ENCODE data around the gene TMEM273. TPM values are rescaled to one million over a fixed set of nuclear protein-coding genes. Genes with fewer than 3 reads are reported as not detected.
A peak's percentile ranks its signal among the peaks of the same experiment; 100 is the strongest.

The TMEM273 gene
- total RNA-seq, 2 donors from 2014 or later: 13.2 to 86.0 TPM

- no peak overlapping the region for H3K4me3 Mint-ChIP-seq
- ATAC-seq (no peak), DNase-seq (ENCODE audit: low spot score) (no peak)
- no peak overlapping the region for H3K27ac Mint-ChIP-seq
- peaks cover 0 to 5% of the 10 kb centered on the region in 2 donors for H3K27me3 Mint-ChIP-seq
- H3K36me3 Mint-ChIP-seq: peaks cover 9% of the 10 kb centered on the region
- peaks cover 4% of the 10 kb centered on the region for H3K9me3 Mint-ChIP-seq
- peaks cover 0 to 3% of the 10 kb centered on the region in 2 donors for H3K4me1 Mint-ChIP-seq (ENCODE audit: low read depth in 2 of 2)
Measured at GRCh38 chr10:49144058-49144720, 44.0 kb downstream of the TMEM273 start.

- ATAC-seq (no peak), DNase-seq (ENCODE audit: low spot score) (no peak)
- H3K27me3 Mint-ChIP-seq: peaks cover 0 to 5% of the 10 kb centered on the region in 2 donors
- peaks cover 6% of the 10 kb centered on the region for H3K36me3 Mint-ChIP-seq
- no peak overlapping the region for H3K27ac Mint-ChIP-seq
- peaks cover 2% of the 10 kb centered on the region for H3K9me3 Mint-ChIP-seq
- H3K4me3 Mint-ChIP-seq: no peak overlapping the region
- H3K4me1 Mint-ChIP-seq (ENCODE audit: low read depth in 2 of 2): peaks cover 0 to 3% of the 10 kb centered on the region in 2 donors
Measured at GRCh38 chr10:49143249-49143648, 44.9 kb downstream of the TMEM273 start.

GRCh38 chr10:49141541-49142332 is 46.5 kb downstream of the TMEM273 start:
- ATAC-seq (no peak), DNase-seq (ENCODE audit: low spot score) (no peak)

GRCh38 chr10:49140304-49141177 is 47.6 kb downstream of the TMEM273 start:
- Mint-ChIP-seq H3K4me3 (no peak overlapping the region), H3K9me3 (peaks cover 3% of the 10 kb centered on the region), H3K27me3 (peaks cover under 1 to 5% of the 10 kb centered on the region in 2 donors), H3K36me3 (no peaks in the 10 kb centered on the region), H3K4me1 (ENCODE audit: low read depth in 2 of 2) (peaks cover 13 to 14% of the 10 kb centered on the region in 2 donors), H3K27ac (no peak overlapping the region)
- DNase-seq (ENCODE audit: low spot score): no peak
- no peak for ATAC-seq

More at GRCh38 chr10:49141541-49142332, 46.5 kb downstream of the TMEM273 start:
- Mint-ChIP-seq H3K27me3 (peaks cover 0 to 5% of the 10 kb centered on the region in 2 donors), H3K4me3 (no peak overlapping the region), H3K27ac (no peak overlapping the region), H3K9me3 (no peaks in the 10 kb centered on the region), H3K4me1 (ENCODE audit: low read depth in 2 of 2) (peaks cover 8 to 10% of the 10 kb centered on the region in 2 donors), H3K36me3 (no peaks in the 10 kb centered on the region)

- Mint-ChIP-seq H3K27ac (no peak overlapping the region), H3K27me3 (peaks cover 6 to 7% of the 10 kb centered on the region in 2 donors), H3K9me3 (peaks cover 4% of the 10 kb centered on the region), H3K4me3 (no peak overlapping the region), H3K4me1 (ENCODE audit: low read depth in 2 of 2) (peaks cover 21 to 22% of the 10 kb centered on the region in 2 donors), H3K36me3 (no peaks in the 10 kb centered on the region)
- DNase-seq (ENCODE audit: low spot score): no peak
- peak; percentile 26 to 55 for ATAC-seq
Measured at GRCh38 chr10:49139846-49140195, 48.4 kb downstream of the TMEM273 start.

GRCh38 chr10:49139028-49139845 is 49.0 kb downstream of the TMEM273 start:
- no peak for DNase-seq (ENCODE audit: low spot score)
- peaks cover 27% of the 10 kb centered on the region in 2 donors for H3K4me1 Mint-ChIP-seq (ENCODE audit: low read depth in 2 of 2)
- no peak overlapping the region for H3K27ac Mint-ChIP-seq
- no peak overlapping the region for H3K4me3 Mint-ChIP-seq
- peaks cover 6 to 7% of the 10 kb centered on the region in 2 donors for H3K27me3 Mint-ChIP-seq
- peaks cover 4% of the 10 kb centered on the region for H3K9me3 Mint-ChIP-seq
- no peaks in the 10 kb centered on the region for H3K36me3 Mint-ChIP-seq
- ATAC-seq: peak; percentile 5 to 21

- Mint-ChIP-seq H3K4me1 (ENCODE audit: low read depth in 2 of 2) (peaks cover 30% of the 10 kb centered on the region in 2 donors), H3K27me3 (peaks cover 3 to 7% of the 10 kb centered on the region in 2 donors), H3K36me3 (no peaks in the 10 kb centered on the region), H3K27ac (no peak overlapping the region), H3K9me3 (peaks cover 4% of the 10 kb centered on the region), H3K4me3 (no peak overlapping the region)
- DNase-seq (ENCODE audit: low spot score) (no peak), ATAC-seq (no peak)
Measured at GRCh38 chr10:49138361-49138891, 49.8 kb downstream of the TMEM273 start.

GRCh38 chr10:49136525-49136924 is 51.7 kb downstream of the TMEM273 start:
- peaks cover 30% of the 10 kb centered on the region in 2 donors for H3K4me1 Mint-ChIP-seq (ENCODE audit: low read depth in 2 of 2)
- H3K27me3 Mint-ChIP-seq: peaks cover 3 to 7% of the 10 kb centered on the region in 2 donors
- peaks cover 4% of the 10 kb centered on the region for H3K9me3 Mint-ChIP-seq
- no peak overlapping the region for H3K4me3 Mint-ChIP-seq
- DNase-seq (ENCODE audit: low spot score) (no peak), ATAC-seq (no peak)
- no peak overlapping the region for H3K27ac Mint-ChIP-seq
- no peaks in the 10 kb centered on the region for H3K36me3 Mint-ChIP-seq

GRCh38 chr10:49135575-49136313 is 52.4 kb downstream of the TMEM273 start:
- H3K27ac Mint-ChIP-seq: peak overlapping the region; percentile 3 to 22

GRCh38 chr10:49134327-49134726 is 53.9 kb downstream of the TMEM273 start:
- H3K4me3 Mint-ChIP-seq: peak overlapping the region; percentile 16
- DNase-seq (ENCODE audit: low spot score) (no peak), ATAC-seq (no peak)
- H3K27me3 Mint-ChIP-seq: peaks cover 6 to 15% of the 10 kb centered on the region in 2 donors
- peaks cover 30 to 31% of the 10 kb centered on the region in 2 donors for H3K4me1 Mint-ChIP-seq (ENCODE audit: low read depth in 2 of 2)
- peaks cover 4% of the 10 kb centered on the region for H3K9me3 Mint-ChIP-seq
- H3K36me3 Mint-ChIP-seq: peaks cover under 1% of the 10 kb centered on the region
- H3K27ac Mint-ChIP-seq: peak overlapping the region in 1 of 2 donors; percentile 22

More at GRCh38 chr10:49135575-49136313, 52.4 kb downstream of the TMEM273 start:
- Mint-ChIP-seq H3K4me1 (ENCODE audit: low read depth in 2 of 2) (peaks cover 30% of the 10 kb centered on the region in 2 donors), H3K9me3 (peaks cover 4% of the 10 kb centered on the region), H3K36me3 (no peaks in the 10 kb centered on the region), H3K4me3 (peak overlapping the region; percentile 68), H3K27me3 (peaks cover 3 to 7% of the 10 kb centered on the region in 2 donors)
- DNase-seq (ENCODE audit: low spot score): no peak
- no peak for ATAC-seq

- ATAC-seq: no peak
- Mint-ChIP-seq H3K4me1 (ENCODE audit: low read depth in 2 of 2) (peaks cover 30 to 32% of the 10 kb centered on the region in 2 donors), H3K27me3 (peaks cover 10 to 20% of the 10 kb centered on the region in 2 donors), H3K9me3 (peaks cover 7% of the 10 kb centered on the region), H3K4me3 (peak within 1 kb of the TSS; percentile 16), H3K27ac (peak within 1 kb of the TSS in 1 of 2 donors; percentile 22), H3K36me3 (peaks cover 6% of the 10 kb centered on the region)
- DNase-seq (ENCODE audit: low spot score): no peak
Measured at GRCh38 chr10:49133706-49134248, 54.4 kb downstream of the TMEM273 start, which contains the start of gene FAM170B. TSS of gene FAM170B (minus strand) at chr10:49134021. CDS start at chr10:49133918, 103 bp downstream.

GRCh38 chr10:49132362-49132737 is 55.8 kb downstream of the TMEM273 start:
- ATAC-seq (no peak), DNase-seq (ENCODE audit: low spot score) (no peak)
- H3K27me3 Mint-ChIP-seq: peaks cover 20 to 29% of the 10 kb centered on the region in 2 donors
- H3K9me3 Mint-ChIP-seq: peaks cover 7% of the 10 kb centered on the region
- no peak overlapping the region for H3K4me3 Mint-ChIP-seq
- H3K4me1 Mint-ChIP-seq (ENCODE audit: low read depth in 2 of 2): peaks cover 29 to 37% of the 10 kb centered on the region in 2 donors
- H3K36me3 Mint-ChIP-seq: peaks cover 15% of the 10 kb centered on the region
- no peak overlapping the region for H3K27ac Mint-ChIP-seq

Data from natural killer cell treated with Interleukin-12 subunit alpha and Interleukin-12 subunit beta and Interleukin-15 and Interleukin-18, amount 100 ng/mL, for 72 hours (primary cell).